Esophagus squamous epithelium (tissue), 4 donors: ENCODE results near the gene DCTD.

Experiments
- POLR2A ChIP-seq, 4 donors: fragments of 450-650 bp; IDR thresholded peaks; one replicate each; pipeline ENCODE4 v1.6.1; 2017; ENCODE audit warnings: antibody characterized with exemption in 4 of 4, mild to moderate bottlenecking in 4 of 4, moderate library complexity in 3 of 4
- TF ChIP-seq, protein P1 (sequence below), 6 experiments: fragments of 450-650 bp in 4 of 6; fragments of 200-600 bp in 2 of 6; sonication (generic) in 2 of 6; IDR thresholded peaks; one replicate each; pipeline ENCODE4 v1.5.1; 2016 to 2019; ENCODE audit warnings: antibody characterized with exemption in 6 of 6, mild to moderate bottlenecking in 4 of 6, moderate library complexity in 4 of 6

DNA sequence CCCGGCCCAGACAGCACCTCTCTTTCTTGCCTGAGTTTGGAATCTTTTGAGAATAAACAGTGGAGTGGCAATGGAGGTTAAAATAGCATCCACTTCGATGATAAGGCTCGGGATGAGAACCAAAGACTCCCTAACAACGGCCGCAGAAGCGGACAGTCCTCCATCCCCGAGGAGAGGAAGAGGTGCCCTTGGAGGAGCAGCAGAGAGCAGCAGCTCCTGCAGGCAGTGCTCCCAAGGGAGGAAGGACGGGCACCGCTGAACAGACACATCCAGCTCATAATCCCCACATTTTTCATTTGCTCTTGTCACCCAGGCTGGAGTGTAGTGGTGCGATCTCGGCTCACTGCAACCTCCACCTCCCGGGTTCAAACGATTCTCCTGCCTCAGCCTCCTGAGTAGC lies 61.3 kb downstream of the DCTD start:
- TF ChIP-seq, protein P1, sequence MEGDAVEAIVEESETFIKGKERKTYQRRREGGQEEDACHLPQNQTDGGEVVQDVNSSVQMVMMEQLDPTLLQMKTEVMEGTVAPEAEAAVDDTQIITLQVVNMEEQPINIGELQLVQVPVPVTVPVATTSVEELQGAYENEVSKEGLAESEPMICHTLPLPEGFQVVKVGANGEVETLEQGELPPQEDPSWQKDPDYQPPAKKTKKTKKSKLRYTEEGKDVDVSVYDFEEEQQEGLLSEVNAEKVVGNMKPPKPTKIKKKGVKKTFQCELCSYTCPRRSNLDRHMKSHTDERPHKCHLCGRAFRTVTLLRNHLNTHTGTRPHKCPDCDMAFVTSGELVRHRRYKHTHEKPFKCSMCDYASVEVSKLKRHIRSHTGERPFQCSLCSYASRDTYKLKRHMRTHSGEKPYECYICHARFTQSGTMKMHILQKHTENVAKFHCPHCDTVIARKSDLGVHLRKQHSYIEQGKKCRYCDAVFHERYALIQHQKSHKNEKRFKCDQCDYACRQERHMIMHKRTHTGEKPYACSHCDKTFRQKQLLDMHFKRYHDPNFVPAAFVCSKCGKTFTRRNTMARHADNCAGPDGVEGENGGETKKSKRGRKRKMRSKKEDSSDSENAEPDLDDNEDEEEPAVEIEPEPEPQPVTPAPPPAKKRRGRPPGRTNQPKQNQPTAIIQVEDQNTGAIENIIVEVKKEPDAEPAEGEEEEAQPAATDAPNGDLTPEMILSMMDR (IDR thresholded peaks at IDR 0.05): no peak
- TF ChIP-seq POLR2A (IDR thresholded peaks at IDR 0.05): no peak
